ENCODE results near the gene TIMM23B.
"Not testable (repeated sequence)": the region's sequence is repeated elsewhere in the genome, so short reads cannot be mapped to it uniquely, and the experiment has no call there.

GRCh38 chr10:49995321-49995720, 53.5 kb downstream of the TIMM23B start:
- not testable (repeated sequence) for TF ChIP-seq CTCF (conservative IDR thresholded peaks at IDR 0.05 in 1 of 2, IDR thresholded peaks at IDR 0.05 in 1 of 2; ENCODE audit: low read depth in 1 of 2, low read length in 2 of 2); EZH2 (IDR thresholded peaks at IDR 0.05; ENCODE audit: low read length, missing control alignments)
